ENCODE results near the gene ANKRD9. TPM values are rescaled to one million over a fixed set of nuclear protein-coding genes. Genes with fewer than 3 reads are reported as not detected.

The ANKRD9 gene
- total and polyA plus RNA-seq, 2 of the 13 experiments (the other 11 are each of a cell fraction or from before 2014, with no cell fraction given), result 10.0 to 15.0 TPM

DNA sequence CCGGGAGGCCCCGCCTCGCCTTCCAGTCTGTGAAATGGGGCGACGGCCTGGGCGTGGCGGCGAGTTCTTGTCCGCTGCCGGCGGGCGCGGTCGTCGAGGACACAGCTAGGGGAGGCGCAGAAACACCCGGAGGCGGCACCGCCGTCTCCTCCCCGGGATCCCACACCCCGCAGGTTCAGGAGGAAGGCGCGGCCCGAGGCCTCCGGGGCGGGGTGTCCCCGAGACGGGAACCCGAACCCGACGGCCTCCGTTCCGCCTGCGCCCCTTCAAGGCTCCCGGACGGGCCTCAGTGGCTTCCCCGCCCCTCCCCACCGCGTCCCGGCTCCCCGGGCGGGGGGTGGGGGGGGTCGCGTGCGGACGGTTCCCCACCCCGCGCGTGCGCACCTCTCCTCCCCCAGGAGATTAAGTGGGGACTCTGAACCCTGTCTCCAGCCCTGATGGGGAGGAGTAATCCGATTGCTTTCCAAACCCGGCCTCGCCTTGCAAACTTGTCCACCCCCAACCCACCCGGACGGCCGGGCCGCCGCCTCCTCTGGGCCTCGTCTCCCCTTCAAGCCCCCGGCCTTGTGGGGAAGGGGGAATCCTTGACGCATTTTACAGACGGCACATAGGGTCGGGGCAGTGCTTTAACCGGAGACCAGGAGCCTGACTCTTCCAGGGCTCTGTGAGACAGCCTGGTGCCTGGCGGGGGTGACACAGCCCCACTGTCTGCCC, 35.3 kb upstream of the ANKRD9 start (continued):
- TF ChIP-seq, protein P1, sequence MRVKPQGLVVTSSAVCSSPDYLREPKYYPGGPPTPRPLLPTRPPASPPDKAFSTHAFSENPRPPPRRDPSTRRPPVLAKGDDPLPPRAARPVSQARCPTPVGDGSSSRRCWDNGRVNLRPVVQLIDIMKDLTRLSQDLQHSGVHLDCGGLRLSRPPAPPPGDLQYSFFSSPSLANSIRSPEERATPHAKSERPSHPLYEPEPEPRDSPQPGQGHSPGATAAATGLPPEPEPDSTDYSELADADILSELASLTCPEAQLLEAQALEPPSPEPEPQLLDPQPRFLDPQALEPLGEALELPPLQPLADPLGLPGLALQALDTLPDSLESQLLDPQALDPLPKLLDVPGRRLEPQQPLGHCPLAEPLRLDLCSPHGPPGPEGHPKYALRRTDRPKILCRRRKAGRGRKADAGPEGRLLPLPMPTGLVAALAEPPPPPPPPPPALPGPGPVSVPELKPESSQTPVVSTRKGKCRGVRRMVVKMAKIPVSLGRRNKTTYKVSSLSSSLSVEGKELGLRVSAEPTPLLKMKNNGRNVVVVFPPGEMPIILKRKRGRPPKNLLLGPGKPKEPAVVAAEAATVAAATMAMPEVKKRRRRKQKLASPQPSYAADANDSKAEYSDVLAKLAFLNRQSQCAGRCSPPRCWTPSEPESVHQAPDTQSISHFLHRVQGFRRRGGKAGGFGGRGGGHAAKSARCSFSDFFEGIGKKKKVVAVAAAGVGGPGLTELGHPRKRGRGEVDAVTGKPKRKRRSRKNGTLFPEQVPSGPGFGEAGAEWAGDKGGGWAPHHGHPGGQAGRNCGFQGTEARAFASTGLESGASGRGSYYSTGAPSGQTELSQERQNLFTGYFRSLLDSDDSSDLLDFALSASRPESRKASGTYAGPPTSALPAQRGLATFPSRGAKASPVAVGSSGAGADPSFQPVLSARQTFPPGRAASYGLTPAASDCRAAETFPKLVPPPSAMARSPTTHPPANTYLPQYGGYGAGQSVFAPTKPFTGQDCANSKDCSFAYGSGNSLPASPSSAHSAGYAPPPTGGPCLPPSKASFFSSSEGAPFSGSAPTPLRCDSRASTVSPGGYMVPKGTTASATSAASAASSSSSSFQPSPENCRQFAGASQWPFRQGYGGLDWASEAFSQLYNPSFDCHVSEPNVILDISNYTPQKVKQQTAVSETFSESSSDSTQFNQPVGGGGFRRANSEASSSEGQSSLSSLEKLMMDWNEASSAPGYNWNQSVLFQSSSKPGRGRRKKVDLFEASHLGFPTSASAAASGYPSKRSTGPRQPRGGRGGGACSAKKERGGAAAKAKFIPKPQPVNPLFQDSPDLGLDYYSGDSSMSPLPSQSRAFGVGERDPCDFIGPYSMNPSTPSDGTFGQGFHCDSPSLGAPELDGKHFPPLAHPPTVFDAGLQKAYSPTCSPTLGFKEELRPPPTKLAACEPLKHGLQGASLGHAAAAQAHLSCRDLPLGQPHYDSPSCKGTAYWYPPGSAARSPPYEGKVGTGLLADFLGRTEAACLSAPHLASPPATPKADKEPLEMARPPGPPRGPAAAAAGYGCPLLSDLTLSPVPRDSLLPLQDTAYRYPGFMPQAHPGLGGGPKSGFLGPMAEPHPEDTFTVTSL (CRISPR knock-in tag; IDR thresholded peaks at IDR 0.05; ENCODE audit: borderline replicate concordance), result no peak
- no peak for TF ChIP-seq HOXA7 (CRISPR knock-in tag; IDR thresholded peaks at IDR 0.05)
- TF ChIP-seq, protein P2, sequence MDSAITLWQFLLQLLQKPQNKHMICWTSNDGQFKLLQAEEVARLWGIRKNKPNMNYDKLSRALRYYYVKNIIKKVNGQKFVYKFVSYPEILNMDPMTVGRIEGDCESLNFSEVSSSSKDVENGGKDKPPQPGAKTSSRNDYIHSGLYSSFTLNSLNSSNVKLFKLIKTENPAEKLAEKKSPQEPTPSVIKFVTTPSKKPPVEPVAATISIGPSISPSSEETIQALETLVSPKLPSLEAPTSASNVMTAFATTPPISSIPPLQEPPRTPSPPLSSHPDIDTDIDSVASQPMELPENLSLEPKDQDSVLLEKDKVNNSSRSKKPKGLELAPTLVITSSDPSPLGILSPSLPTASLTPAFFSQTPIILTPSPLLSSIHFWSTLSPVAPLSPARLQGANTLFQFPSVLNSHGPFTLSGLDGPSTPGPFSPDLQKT (CRISPR knock-in tag; IDR thresholded peaks at IDR 0.05; ENCODE audit: borderline replicate concordance), result no peak
- no peak for TF ChIP-seq ZNF543 (CRISPR knock-in tag; IDR thresholded peaks at IDR 0.05)
- no peak for TF ChIP-seq ZNF614 (CRISPR knock-in tag; IDR thresholded peaks at IDR 0.05; ENCODE audit: borderline replicate concordance)
- TF ChIP-seq ZSCAN31 (CRISPR knock-in tag; IDR thresholded peaks at IDR 0.05; ENCODE audit: low read depth), result peak; percentile 81
- TF ChIP-seq, protein P3, sequence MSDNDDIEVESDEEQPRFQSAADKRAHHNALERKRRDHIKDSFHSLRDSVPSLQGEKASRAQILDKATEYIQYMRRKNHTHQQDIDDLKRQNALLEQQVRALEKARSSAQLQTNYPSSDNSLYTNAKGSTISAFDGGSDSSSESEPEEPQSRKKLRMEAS (IDR thresholded peaks at IDR 0.05), result no peak
- peak; percentile 83 for TF ChIP-seq RBFOX2 (IDR thresholded peaks at IDR 0.05; ENCODE audit: low read depth, low read length)
- TF ChIP-seq SOX13 (IDR thresholded peaks at IDR 0.05), result no peak
- peak in 1 of 2 experiments; percentile 21; a peak in 2 of 4 replicates for TF ChIP-seq SOX13 (CRISPR knock-in tag; conservative IDR thresholded peaks at IDR 0.05 in 1 of 2, IDR thresholded peaks at IDR 0.05 in 1 of 2)
- no peak for TF ChIP-seq TBL1XR1 (IDR thresholded peaks at IDR 0.05; ENCODE audit: borderline replicate concordance, low read length, partially characterized antibody)
- no peak for TF ChIP-seq FLYWCH1 (CRISPR knock-in tag; IDR thresholded peaks at IDR 0.05)
- no peak for TF ChIP-seq CENPX (CRISPR knock-in tag; IDR thresholded peaks at IDR 0.05)
- TF ChIP-seq, protein P4, sequence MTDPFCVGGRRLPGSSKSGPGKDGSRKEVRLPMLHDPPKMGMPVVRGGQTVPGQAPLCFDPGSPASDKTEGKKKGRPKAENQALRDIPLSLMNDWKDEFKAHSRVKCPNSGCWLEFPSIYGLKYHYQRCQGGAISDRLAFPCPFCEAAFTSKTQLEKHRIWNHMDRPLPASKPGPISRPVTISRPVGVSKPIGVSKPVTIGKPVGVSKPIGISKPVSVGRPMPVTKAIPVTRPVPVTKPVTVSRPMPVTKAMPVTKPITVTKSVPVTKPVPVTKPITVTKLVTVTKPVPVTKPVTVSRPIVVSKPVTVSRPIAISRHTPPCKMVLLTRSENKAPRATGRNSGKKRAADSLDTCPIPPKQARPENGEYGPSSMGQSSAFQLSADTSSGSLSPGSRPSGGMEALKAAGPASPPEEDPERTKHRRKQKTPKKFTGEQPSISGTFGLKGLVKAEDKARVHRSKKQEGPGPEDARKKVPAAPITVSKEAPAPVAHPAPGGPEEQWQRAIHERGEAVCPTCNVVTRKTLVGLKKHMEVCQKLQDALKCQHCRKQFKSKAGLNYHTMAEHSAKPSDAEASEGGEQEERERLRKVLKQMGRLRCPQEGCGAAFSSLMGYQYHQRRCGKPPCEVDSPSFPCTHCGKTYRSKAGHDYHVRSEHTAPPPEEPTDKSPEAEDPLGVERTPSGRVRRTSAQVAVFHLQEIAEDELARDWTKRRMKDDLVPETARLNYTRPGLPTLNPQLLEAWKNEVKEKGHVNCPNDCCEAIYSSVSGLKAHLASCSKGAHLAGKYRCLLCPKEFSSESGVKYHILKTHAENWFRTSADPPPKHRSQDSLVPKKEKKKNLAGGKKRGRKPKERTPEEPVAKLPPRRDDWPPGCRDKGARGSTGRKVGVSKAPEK (CRISPR knock-in tag; IDR thresholded peaks at IDR 0.05; ENCODE audit: borderline replicate concordance), result no peak
- TF ChIP-seq KDM4B (CRISPR knock-in tag; IDR thresholded peaks at IDR 0.05), result no peak
- TF ChIP-seq, protein P5, sequence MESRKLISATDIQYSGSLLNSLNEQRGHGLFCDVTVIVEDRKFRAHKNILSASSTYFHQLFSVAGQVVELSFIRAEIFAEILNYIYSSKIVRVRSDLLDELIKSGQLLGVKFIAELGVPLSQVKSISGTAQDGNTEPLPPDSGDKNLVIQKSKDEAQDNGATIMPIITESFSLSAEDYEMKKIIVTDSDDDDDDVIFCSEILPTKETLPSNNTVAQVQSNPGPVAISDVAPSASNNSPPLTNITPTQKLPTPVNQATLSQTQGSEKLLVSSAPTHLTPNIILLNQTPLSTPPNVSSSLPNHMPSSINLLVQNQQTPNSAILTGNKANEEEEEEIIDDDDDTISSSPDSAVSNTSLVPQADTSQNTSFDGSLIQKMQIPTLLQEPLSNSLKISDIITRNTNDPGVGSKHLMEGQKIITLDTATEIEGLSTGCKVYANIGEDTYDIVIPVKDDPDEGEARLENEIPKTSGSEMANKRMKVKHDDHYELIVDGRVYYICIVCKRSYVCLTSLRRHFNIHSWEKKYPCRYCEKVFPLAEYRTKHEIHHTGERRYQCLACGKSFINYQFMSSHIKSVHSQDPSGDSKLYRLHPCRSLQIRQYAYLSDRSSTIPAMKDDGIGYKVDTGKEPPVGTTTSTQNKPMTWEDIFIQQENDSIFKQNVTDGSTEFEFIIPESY (CRISPR knock-in tag; IDR thresholded peaks at IDR 0.05), result no peak
- TF ChIP-seq ZNF274 (CRISPR knock-in tag; IDR thresholded peaks at IDR 0.05), result peak; percentile 13; the same call in 1 of the 2 replicates
